HG03521 (cell line): ENCODE measurements around the gene TRIM8.

ENCODE experiments used
- ATAC-seq: cut with Tn5 transposase; IDR thresholded peaks from one replicate; pipeline ENCODE4 v1.9.1; 2021; ENCODE audit warnings: mild to moderate bottlenecking, moderate library complexity; ENCODE audit not compliant: unreplicated experiment

TRIM8 gene, protein sequence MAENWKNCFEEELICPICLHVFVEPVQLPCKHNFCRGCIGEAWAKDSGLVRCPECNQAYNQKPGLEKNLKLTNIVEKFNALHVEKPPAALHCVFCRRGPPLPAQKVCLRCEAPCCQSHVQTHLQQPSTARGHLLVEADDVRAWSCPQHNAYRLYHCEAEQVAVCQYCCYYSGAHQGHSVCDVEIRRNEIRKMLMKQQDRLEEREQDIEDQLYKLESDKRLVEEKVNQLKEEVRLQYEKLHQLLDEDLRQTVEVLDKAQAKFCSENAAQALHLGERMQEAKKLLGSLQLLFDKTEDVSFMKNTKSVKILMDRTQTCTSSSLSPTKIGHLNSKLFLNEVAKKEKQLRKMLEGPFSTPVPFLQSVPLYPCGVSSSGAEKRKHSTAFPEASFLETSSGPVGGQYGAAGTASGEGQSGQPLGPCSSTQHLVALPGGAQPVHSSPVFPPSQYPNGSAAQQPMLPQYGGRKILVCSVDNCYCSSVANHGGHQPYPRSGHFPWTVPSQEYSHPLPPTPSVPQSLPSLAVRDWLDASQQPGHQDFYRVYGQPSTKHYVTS

DNA sequence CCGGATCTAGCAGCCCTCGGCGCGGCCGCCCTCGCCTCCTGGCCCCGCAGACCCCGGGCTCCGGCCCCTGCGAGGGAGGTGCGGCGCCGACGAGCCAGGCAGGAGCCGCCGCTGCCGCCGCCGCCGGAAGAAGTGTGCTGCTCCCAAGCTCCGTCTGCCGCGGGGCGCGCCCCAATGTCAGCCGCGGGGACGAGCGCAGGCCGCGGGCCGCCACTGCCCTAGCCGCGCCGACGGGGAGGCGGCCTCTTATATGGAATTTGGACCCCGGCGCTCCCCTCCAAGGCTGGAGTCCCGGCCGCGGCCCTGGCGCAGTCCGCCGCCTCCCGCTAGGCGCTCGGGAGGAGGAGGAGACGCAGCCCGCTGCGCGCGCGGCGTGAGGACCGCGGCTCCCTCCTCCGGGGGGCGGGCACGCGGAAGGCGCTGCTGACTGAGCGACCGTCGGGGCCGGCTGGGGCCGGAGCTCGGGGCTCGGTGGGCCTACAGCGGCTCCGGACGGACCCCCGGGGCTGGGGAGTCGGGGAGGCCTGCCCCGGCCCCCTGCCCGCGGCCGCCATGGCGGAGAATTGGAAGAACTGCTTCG, at the start of gene TRIM8:
Gene TRIM8 (plus strand): TSS at position 414 of the 580 bp plus-strand sequence. CDS start 139 bp downstream, at position 553.
- ATAC-seq: no peak

- ATAC-seq: no peak
These were observed 49.0 kb upstream of the TRIM8 start for GRCh38 chr10:102595293-102595692.

DNA sequence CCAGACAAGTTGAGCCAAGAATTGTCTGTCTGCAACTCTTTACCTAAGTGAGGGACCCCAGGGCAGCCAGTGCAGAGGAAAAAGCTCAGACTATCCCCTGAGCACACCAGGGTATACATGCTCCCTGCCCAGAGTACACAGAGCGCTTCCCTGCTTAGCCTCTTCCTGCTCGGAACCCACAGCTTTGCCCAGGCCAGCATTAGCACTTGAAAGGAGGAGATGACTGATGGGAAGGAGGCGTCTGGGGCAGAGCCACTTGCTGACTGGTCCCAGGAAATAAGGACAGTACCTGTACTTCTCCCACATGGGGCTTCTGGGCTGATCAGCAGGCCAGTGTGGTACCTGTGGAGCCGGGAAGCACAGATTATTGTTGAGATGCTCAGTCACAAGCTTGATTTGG, 48.4 kb upstream of the TRIM8 start:
- no peak for ATAC-seq

DNA sequence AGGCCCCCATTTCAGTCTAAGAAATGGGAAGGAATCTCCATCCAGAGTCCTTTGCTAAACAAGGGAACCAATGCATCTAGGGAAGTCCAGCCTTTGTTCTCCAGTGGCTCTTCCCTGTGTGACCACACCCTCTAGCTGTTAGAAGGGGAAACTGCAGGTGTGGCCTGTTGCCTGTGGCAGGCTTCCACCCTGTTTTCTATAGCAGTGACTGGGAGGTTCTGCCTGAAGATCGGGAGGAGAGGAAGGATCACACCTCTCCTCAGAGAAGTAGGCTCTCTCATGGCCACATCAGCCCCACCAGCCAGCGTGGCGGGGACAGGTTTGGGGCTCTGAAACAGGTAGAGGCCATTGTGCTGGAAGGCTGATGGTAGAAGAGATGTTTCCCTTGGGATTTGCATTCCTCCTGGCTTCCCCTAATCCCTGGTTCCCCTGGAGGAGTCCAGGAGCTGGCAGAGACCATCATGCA, 47.7 kb upstream of the TRIM8 start:
- no peak for ATAC-seq

- no peak for ATAC-seq
These were observed 46.9 kb upstream of the TRIM8 start for GRCh38 chr10:102597131-102597991.

DNA sequence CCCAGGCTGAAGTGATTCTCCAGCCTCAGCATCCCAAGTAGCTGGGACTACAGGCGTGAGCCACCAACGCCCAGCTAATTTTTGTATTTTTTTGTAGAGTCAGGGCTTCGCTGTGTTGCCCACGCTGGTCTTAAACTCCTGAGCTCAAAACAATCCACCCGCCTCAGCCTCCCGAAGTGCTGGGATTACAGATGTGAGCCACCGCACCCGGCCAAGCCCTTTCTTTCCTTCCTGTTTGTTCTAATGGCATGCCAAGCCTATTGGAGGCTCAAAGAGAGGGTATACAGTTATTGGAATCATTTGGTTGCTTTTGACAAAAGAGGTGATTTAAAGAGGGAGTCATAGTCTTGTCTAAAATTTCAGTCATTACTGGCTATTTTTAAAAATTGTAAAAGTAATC, 46.0 kb upstream of the TRIM8 start:
- ATAC-seq: no peak

DNA sequence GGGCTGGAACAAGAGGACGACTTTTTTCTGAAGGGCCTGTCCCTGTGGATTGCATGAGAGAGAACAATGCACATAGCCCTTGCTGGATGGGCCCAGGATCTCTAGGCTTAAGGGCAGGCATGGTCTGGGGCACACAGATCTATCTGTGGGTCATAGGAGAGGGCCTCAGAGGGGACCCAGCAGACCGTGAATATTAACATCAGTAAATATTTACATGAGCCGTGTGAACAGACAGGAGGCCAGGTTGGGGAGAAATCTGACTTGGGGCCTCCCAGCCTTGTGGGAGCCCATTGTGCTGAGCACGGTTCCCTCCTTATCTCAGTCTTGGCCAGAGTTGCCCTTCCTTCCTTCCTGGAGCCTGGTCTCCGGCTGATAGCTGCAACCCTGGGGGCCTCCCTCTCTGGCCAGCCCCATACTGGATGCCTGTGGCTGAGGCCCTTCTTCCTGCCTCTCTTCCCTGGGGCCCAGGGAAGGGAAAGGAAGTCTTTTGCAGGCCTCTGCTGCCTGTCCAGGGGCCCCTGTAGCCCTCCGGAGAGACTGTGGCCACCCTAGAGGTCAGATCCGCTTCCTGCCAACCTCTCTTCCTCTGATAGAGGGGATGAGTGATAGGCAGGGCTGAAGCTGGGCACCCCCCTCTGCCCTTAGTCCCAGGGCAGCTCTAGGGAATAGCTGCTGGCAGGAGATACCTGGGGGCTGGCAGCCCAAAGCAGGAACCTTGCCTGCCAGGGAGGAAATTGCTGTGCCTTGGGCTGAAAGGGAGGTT, 44.5 kb upstream of the TRIM8 start:
- ATAC-seq: no peak

DNA sequence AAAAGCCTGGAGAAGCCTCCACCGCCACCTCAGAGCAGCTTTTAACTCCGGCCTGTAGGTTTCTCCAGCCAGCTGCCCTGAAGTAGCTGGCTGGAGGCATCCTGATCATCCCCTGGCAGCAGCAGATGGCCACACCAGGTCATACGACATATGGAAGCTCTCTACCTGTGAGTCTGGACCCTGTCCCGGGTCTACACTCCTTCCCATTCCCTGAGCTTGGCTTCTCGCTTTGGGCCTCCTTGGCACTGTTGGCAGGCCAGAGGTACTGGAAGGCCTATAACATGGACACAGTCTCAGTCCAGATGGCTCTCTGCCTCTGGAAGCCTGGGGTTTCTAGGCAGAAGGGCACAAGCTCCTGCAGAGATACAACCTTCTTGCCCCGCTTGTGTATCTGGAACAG, 43.5 kb upstream of the TRIM8 start:
- no peak for ATAC-seq

- no peak for ATAC-seq
These were observed 42.6 kb upstream of the TRIM8 start for GRCh38 chr10:102601639-102602038.

DNA sequence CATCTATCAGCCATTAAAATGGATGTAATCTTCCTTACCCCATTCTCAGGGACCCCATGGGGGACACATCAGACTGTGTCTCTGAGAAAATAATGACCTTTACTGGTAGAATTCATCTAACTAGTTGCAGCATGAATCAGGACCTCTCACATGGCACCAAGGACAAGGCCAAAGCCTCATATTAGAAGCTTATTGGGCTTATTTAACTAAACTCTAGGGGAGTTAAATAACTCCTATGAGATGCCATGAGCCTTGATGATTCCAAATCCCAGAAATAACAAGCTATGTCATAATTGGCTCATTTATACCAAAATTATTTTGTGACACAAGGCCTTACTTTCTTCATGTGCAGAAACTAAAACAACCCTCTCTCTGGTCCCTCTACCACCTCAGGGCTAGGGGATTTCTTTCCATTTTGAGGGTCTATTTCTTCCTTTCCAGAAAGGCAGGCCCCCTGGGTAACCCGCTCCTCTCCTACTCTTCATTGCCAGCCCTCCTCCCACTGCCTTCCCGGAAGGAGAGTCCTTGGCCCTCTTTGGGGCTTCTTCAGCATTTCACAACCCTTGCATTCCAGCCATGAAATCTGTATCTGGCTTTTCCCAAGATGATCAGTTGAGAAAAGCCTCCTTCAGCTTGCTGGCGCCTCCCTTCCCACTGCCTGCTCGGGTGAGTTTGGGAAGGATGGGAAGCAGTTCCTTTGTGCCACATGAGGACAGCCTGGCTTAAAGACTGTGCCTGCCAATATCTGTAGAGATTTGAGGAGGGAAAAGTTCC, 41.8 kb upstream of the TRIM8 start:
- no peak for ATAC-seq

DNA sequence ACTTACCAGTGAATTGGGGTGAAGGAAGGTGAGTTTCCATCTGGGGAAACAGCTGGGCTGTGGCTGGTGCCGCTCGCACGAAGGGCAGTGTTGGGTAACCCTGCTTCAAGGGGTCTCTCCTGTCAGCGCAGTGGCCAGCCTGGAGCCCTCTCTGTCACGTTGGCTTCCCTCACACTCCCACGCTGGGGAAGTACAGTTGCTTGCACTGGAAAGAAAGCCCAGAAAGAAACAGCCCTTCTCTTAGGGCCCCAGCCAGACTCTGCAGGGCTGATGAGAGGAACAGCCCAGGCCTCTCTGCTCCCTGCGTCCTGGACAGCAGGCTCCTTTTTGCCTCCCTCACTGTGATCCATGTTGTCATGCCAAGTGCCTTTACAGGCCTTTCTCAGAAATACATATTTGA, 40.3 kb upstream of the TRIM8 start:
- ATAC-seq: no peak

DNA sequence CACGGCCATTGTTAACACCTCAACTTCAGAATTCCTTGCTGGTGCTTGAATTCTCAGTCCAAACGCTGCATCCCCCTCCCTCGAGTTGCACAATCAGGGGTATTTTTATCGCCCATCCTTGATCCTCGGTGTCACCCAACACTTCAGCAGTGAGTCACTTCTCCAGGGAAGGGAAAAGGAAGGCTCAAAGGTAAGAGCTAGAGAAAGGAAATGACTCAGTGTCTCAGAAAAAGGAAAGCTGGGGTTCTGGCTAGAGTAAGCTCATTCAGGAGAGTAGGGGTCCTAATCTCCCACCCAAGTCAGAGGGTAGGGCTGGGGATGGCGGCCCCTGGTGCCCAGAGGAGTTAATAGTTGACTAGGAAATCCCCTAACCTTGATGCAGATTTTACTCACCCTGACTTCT, 39.8 kb upstream of the TRIM8 start:
- no peak for ATAC-seq

GRCh38 chr10:102605712-102606111, 38.6 kb upstream of the TRIM8 start:
- ATAC-seq: no peak

GRCh38 chr10:102608487-102608886, 35.8 kb upstream of the TRIM8 start:
- ATAC-seq: no peak

DNA sequence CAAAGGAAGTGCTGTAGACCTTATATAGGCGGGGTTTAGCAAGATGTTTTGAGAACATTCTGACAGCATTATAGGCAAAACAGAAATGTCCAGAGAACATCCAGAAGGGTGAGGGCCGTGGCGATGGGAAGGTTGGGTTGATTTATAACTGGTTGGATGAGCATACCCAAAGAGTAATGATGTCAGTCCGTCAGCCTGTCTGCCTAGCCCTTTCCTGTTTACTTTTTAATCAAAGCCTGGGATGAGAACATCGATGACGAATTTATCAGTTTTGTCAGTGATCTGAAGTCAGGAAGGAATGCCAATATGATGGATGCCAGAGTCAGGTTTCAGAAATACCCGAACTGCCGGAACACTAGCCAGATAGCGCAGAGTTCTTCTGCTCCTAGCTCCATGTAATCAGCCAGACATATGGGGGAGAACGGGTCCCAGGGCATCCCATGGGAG, 33.8 kb upstream of the TRIM8 start:
- ATAC-seq: no peak

GRCh38 chr10:102611514-102612087, 32.7 kb upstream of the TRIM8 start:
- ATAC-seq: no peak

DNA sequence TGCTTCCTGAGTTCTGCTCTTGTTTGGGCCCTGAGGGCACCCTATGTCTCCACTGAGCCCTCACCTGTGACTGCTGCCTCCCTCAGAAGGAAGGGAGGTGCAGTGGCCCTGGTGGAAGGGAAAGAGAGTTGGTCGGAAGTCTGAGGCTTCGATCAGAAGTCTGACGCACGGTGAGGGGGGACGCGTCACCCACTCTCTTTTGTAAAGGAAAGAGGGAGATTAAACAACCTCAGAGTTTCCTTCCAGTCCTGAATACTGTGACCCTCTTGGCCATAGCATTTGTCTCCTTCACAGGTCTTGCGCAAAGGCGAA, 31.4 kb upstream of the TRIM8 start:
- ATAC-seq: no peak

- no peak for ATAC-seq
These were observed 31.0 kb upstream of the TRIM8 start for GRCh38 chr10:102613286-102613685.

DNA sequence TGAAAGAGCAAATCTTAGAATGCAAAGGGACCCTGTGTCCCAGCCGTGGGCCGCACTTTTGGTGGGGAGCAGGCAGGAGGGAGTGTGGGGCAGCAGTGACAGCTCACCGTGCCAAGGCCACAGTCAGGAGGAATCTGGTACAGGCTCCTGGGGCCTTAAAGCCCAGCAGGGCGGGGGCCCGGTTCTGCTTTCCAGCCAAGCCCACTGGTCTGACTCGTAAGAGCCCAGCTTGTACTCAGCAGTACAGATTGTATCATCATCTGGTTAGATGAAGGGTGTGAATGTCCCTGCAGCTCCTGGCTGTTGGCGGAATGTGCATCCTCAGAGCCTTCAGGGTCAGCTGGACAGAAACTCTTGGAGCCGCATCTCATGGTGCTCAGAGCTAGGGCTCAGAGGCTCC, 30.5 kb upstream of the TRIM8 start:
- no peak for ATAC-seq

DNA sequence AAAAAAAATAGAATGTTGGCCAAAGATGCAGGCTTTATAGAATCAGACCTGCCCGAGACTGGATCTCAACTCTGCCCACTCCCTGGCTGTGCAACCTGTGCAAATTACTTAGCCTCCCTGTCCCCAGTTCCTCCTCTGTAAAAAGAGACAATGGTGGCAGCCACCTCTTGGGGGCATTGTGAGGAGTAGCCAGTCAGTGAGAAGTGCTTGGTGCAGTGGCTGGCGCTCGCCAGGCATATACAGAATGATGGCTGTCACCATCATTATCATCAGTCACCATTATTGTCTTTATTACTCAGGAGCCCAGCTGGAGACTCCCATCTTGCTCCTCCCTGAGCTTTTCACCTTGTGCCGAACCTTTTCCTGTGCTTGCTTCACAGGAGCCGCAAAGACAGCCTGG, 29.4 kb upstream of the TRIM8 start:
- no peak for ATAC-seq
